Measurements from ENCODE around the gene TTLL13. TPM values are rescaled to one million over a fixed set of nuclear protein-coding genes. Genes with fewer than 3 reads are reported as not detected.

The TTLL13 gene
- total RNA-seq, 1 donor from 2014 or later: not detected

GRCh38 chr15:90203473-90203872, 45.9 kb upstream of the TTLL13 start:
- no peaks in the 10 kb centered on the region for H3K36me3 Mint-ChIP-seq (ENCODE audit: low read depth)
- no peaks in the 10 kb centered on the region for H3K27me3 Mint-ChIP-seq (ENCODE audit: low read depth)
- no peak for DNase-seq (ENCODE audit: low spot score)
- no peak overlapping the region for H3K4me3 Mint-ChIP-seq (ENCODE audit: unreplicated experiment)
- H3K9me3 Mint-ChIP-seq (ENCODE audit: low read depth): no peaks in the 10 kb centered on the region
- H3K4me1 Mint-ChIP-seq (ENCODE audit: low read depth): peaks cover 19% of the 10 kb centered on the region
- TF ChIP-seq, protein P1, sequence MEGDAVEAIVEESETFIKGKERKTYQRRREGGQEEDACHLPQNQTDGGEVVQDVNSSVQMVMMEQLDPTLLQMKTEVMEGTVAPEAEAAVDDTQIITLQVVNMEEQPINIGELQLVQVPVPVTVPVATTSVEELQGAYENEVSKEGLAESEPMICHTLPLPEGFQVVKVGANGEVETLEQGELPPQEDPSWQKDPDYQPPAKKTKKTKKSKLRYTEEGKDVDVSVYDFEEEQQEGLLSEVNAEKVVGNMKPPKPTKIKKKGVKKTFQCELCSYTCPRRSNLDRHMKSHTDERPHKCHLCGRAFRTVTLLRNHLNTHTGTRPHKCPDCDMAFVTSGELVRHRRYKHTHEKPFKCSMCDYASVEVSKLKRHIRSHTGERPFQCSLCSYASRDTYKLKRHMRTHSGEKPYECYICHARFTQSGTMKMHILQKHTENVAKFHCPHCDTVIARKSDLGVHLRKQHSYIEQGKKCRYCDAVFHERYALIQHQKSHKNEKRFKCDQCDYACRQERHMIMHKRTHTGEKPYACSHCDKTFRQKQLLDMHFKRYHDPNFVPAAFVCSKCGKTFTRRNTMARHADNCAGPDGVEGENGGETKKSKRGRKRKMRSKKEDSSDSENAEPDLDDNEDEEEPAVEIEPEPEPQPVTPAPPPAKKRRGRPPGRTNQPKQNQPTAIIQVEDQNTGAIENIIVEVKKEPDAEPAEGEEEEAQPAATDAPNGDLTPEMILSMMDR (IDR thresholded peaks at IDR 0.05): no peak
- H3K27ac Mint-ChIP-seq (ENCODE audit: unreplicated experiment): no peak overlapping the region

GRCh38 chr15:90203922-90204321, 45.4 kb upstream of the TTLL13 start:
- TF ChIP-seq, protein P1 (IDR thresholded peaks at IDR 0.05): no peak
- H3K4me1 Mint-ChIP-seq (ENCODE audit: low read depth): peaks cover 19% of the 10 kb centered on the region
- H3K4me3 Mint-ChIP-seq (ENCODE audit: unreplicated experiment): no peak overlapping the region
- DNase-seq (ENCODE audit: low spot score): no peak
- no peaks in the 10 kb centered on the region for H3K9me3 Mint-ChIP-seq (ENCODE audit: low read depth)
- no peaks in the 10 kb centered on the region for H3K36me3 Mint-ChIP-seq (ENCODE audit: low read depth)
- H3K27ac Mint-ChIP-seq (ENCODE audit: unreplicated experiment): no peak overlapping the region
- no peaks in the 10 kb centered on the region for H3K27me3 Mint-ChIP-seq (ENCODE audit: low read depth)

DNA sequence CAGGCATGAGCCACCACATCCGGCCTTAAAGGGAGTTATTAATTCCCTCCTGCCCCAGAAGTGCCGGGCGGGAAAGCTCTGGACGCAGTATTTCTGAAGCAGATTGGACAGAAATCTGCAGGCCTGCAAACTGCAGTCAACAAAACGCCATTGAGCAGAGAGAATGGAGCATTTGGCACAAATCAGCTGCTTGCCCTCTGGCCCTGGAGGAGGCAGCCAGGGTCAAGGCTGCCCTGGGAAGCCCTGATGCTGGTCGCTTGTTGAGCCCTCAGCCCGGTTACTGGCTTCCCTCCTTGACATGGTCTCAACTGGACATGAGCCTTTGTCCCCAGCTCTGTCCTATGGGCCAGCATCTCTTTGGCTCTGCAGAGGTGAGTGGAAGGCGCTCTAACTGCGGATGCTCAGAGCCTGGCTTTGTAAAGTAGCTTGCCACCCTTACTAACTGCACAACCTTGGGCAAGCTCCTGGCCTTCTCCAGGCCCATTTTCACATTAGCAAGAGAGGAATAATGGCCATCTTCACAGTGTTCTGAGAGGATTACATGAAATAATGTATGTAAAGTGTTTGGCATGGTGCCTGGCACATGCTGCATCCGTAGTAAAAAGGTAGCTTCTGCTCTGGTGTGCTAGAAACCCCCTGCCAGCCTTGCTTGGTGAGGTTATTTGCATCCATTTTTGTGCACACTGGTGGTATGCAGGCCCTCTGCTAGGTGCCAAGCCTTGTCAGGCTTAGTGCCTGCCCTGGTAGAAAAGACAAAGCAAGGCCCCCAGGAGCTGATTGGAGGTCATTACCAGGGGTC, 44.1 kb upstream of the TTLL13 start:
- TF ChIP-seq, protein P1 (IDR thresholded peaks at IDR 0.05): no peak
- Mint-ChIP-seq H3K4me3 (ENCODE audit: unreplicated experiment) (no peak overlapping the region), H3K27ac (ENCODE audit: unreplicated experiment) (no peak overlapping the region), H3K9me3 (ENCODE audit: low read depth) (no peaks in the 10 kb centered on the region), H3K27me3 (ENCODE audit: low read depth) (no peaks in the 10 kb centered on the region), H3K4me1 (ENCODE audit: low read depth) (peaks cover 18% of the 10 kb centered on the region), H3K36me3 (ENCODE audit: low read depth) (peaks cover 4% of the 10 kb centered on the region)
- DNase-seq (ENCODE audit: low spot score): no peak

- H3K36me3 Mint-ChIP-seq (ENCODE audit: low read depth): peaks cover 4% of the 10 kb centered on the region
- no peaks in the 10 kb centered on the region for H3K27me3 Mint-ChIP-seq (ENCODE audit: low read depth)
- H3K4me3 Mint-ChIP-seq (ENCODE audit: unreplicated experiment): no peak overlapping the region
- peaks cover 13% of the 10 kb centered on the region for H3K4me1 Mint-ChIP-seq (ENCODE audit: low read depth)
- no peaks in the 10 kb centered on the region for H3K9me3 Mint-ChIP-seq (ENCODE audit: low read depth)
- TF ChIP-seq, protein P1 (IDR thresholded peaks at IDR 0.05): no peak
- no peak overlapping the region for H3K27ac Mint-ChIP-seq (ENCODE audit: unreplicated experiment)
- no peak for DNase-seq (ENCODE audit: low spot score)
These were observed 43.5 kb upstream of the TTLL13 start for GRCh38 chr15:90205886-90206285.

DNA sequence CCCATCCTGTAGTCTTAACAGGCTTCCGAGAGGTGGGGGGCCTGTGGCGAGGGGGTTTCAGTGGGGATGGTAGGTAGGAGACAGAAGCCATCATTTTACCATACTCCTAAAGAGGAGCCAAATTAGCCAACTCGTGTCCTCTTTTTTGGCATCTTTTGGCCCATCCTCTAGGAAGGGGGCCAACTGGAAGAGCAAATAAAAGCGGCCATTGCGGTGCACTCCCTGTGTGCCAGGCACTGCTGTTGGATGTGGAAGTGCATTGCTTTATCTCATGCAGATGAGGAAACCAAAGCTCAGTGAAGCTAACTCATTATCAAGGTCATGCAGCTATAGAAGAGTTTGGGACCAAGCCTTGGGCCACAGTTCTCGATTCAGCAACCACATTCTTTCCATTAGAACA, 42.1 kb upstream of the TTLL13 start:
- Mint-ChIP-seq H3K27me3 (ENCODE audit: low read depth) (no peaks in the 10 kb centered on the region), H3K27ac (ENCODE audit: unreplicated experiment) (no peak overlapping the region)

More for the DNA sequence above, 42.1 kb upstream of the TTLL13 start:
- H3K36me3 Mint-ChIP-seq (ENCODE audit: low read depth): peaks cover 4% of the 10 kb centered on the region
- no peak for DNase-seq (ENCODE audit: low spot score)
- TF ChIP-seq, protein P1 (IDR thresholded peaks at IDR 0.05): no peak
- peaks cover 17% of the 10 kb centered on the region for H3K4me1 Mint-ChIP-seq (ENCODE audit: low read depth)
- no peak overlapping the region for H3K4me3 Mint-ChIP-seq (ENCODE audit: unreplicated experiment)
- no peaks in the 10 kb centered on the region for H3K9me3 Mint-ChIP-seq (ENCODE audit: low read depth)

Measured in chondrocyte (in vitro differentiated cells).